Endodermal cell (in vitro differentiated cells): ENCODE results near the gene C2orf78. TPM values are rescaled to one million over a fixed set of nuclear protein-coding genes. Genes with fewer than 3 reads are reported as not detected.

Experiments
- DNase-seq: peaks from one replicate; pipeline ENCODE4 v3.0.0-alpha.2; 2017
- H3K27ac ChIP-seq: 2 replicates; pipeline ENCODE4 v1.5.1; 2013; ENCODE audit warnings: mild to moderate bottlenecking, low read depth, low read length, moderate library complexity
- H3K27me3 ChIP-seq: 2 replicates; pipeline ENCODE4 v1.6.1; 2013; ENCODE audit warnings: mild to moderate bottlenecking, low read length, moderate library complexity; ENCODE audit not compliant: insufficient read depth, control insufficient read depth, poor library complexity, severe bottlenecking
- H3K36me3 ChIP-seq: 2 replicates; pipeline ENCODE4 v1.7.0; 2013; ENCODE audit warnings: mild to moderate bottlenecking, low read length, moderate library complexity; ENCODE audit not compliant: control insufficient read depth, insufficient read depth
- H3K4me1 ChIP-seq: one replicate; pipeline ENCODE4 v1.7.0; 2013; ENCODE audit warnings: low read length; ENCODE audit not compliant: control insufficient read depth, insufficient read depth
- H3K4me3 ChIP-seq: 2 replicates; pipeline ENCODE4 v1.5.1; 2013; ENCODE audit warnings: mild to moderate bottlenecking, low read length, moderate library complexity
- H3K9ac ChIP-seq: 2 replicates; pipeline ENCODE4 v1.6.1; 2013; ENCODE audit warnings: mild to moderate bottlenecking, low read length, moderate library complexity; ENCODE audit not compliant: poor library complexity, severe bottlenecking; ENCODE audit errors: extremely low read depth
- H3K9me3 ChIP-seq: 2 replicates; pipeline ENCODE4 v1.6.1; 2013; ENCODE audit warnings: mild to moderate bottlenecking, low read length, moderate library complexity; ENCODE audit not compliant: control insufficient read depth
- H3K27ac Mint-ChIP-seq: 2 replicates; pipeline ENCODE4 v1.8.0; 2020; ENCODE audit warnings: mixed read lengths
- H3K27me3 Mint-ChIP-seq: 2 replicates; pipeline ENCODE4 v1.8.0; 2021; ENCODE audit warnings: mild to moderate bottlenecking, mixed read lengths; ENCODE audit not compliant: insufficient read depth
- H3K36me3 Mint-ChIP-seq: 2 replicates; pipeline ENCODE4 v1.8.0; 2020; ENCODE audit warnings: low read depth, mixed read lengths
- H3K4me1 Mint-ChIP-seq: 2 replicates; pipeline ENCODE4 v1.8.0; 2020; ENCODE audit warnings: mixed read lengths
- H3K4me3 Mint-ChIP-seq: 2 replicates; pipeline ENCODE4 v1.8.0; 2020; ENCODE audit warnings: mild to moderate bottlenecking, moderate library complexity, mixed read lengths
- H3K9me3 Mint-ChIP-seq: 2 replicates; pipeline ENCODE4 v1.8.0; 2020; ENCODE audit warnings: mild to moderate bottlenecking, mixed read lengths
- CTCF ChIP-seq: fragments of 200-600 bp; sonication (generic); conservative IDR thresholded peaks from 2 replicates; pipeline ENCODE4 v1.5.0; 2021; ENCODE audit warnings: antibody characterized with exemption, mild to moderate bottlenecking
- WGBS, 2 experiments: methylation state at CpG; one replicate each; pipeline versions ENCODE4 v1.1.5 to v1.1.7; 2013; ENCODE audit warnings: missing lambda C conversion rate in 2 of 2, mixed read lengths in 1 of 2; ENCODE audit not compliant: insufficient coverage in 1 of 2, insufficient read length in 1 of 2; 5-methylcytosine and 5-hydroxymethylcytosine counted together
- total RNA-seq, 2 donors: library from RNA; stranded (reverse); fragmentation: NEBNext Ultra II Directional in 1 of 2; extraction: Animal tissue kit (Norgen Biotek cat#: 25700) in 1 of 2; gene quantifications; 2 replicates in 1 of 2; 3 replicates in 1 of 2; pipeline ENCODE4 v1.2.1, GENCODE V29; 2021

Gene C2orf78
- total RNA-seq, 2 donors from 2014 or later = not detected

GRCh38 chr2:73739101-73739500, 44.9 kb upstream of the C2orf78 start:
- no peak for TF ChIP-seq CTCF
- WGBS, 2 experiments = 92 to 95% methylated on average over 3 of the region's 3 CpGs
- no peak for DNase-seq
- Mint-ChIP-seq H3K9me3 (peaks cover 10% of the 10 kb centered on the region), H3K27me3 (peaks cover 52% of the 10 kb centered on the region), H3K4me3 (no peak overlapping the region), H3K27ac (no peak overlapping the region), H3K36me3 (peaks cover 36% of the 10 kb centered on the region), H3K4me1 (peaks cover 5% of the 10 kb centered on the region)
- H3K4me1 ChIP-seq = no peaks in the 10 kb centered on the region
- H3K4me3 ChIP-seq = no peak overlapping the region
- H3K9me3 ChIP-seq = peaks cover 9% of the 10 kb centered on the region
- H3K36me3 ChIP-seq = no peaks in the 10 kb centered on the region
- peaks cover 20% of the 10 kb centered on the region for H3K27me3 ChIP-seq
- no peak overlapping the region for H3K27ac ChIP-seq
- H3K9ac ChIP-seq = no peak overlapping the region

- DNase-seq = no peak
- Histone ChIP-seq H3K4me1 (no peaks in the 10 kb centered on the region), H3K4me3 (no peak overlapping the region), H3K36me3 (peaks cover under 1% of the 10 kb centered on the region), H3K27ac (no peak overlapping the region), H3K9me3 (peaks cover 9% of the 10 kb centered on the region), H3K27me3 (peaks cover 20% of the 10 kb centered on the region), H3K9ac (no peak overlapping the region)
- H3K27me3 Mint-ChIP-seq = peaks cover 52% of the 10 kb centered on the region
- no peak for TF ChIP-seq CTCF
- no peak overlapping the region for H3K27ac Mint-ChIP-seq
- H3K4me1 Mint-ChIP-seq = peaks cover 5% of the 10 kb centered on the region
- peaks cover 44% of the 10 kb centered on the region for H3K36me3 Mint-ChIP-seq
- 83 to 95% methylated on average over 2 of the region's 2 CpGs for WGBS, 2 experiments
- H3K4me3 Mint-ChIP-seq = no peak overlapping the region
- peaks cover 10% of the 10 kb centered on the region for H3K9me3 Mint-ChIP-seq
These were observed 43.2 kb upstream of the C2orf78 start for GRCh38 chr2:73740767-73741166.

- DNase-seq = peak; percentile 53
- Histone ChIP-seq H3K4me1 (no peaks in the 10 kb centered on the region), H3K36me3 (peaks cover 16% of the 10 kb centered on the region), H3K27me3 (no peaks in the 10 kb centered on the region), H3K27ac (no peak overlapping the region), H3K9ac (no peak overlapping the region), H3K4me3 (no peak overlapping the region), H3K9me3 (no peaks in the 10 kb centered on the region)
- Mint-ChIP-seq H3K36me3 (peaks cover 56% of the 10 kb centered on the region), H3K27ac (no peak overlapping the region), H3K4me1 (no peaks in the 10 kb centered on the region), H3K9me3 (no peaks in the 10 kb centered on the region), H3K4me3 (no peak overlapping the region), H3K27me3 (peaks cover 14% of the 10 kb centered on the region)
- WGBS, 2 experiments = 93 to 95% methylated on average over 9 to 11 of the region's 11 CpGs
- peak; percentile 41 for TF ChIP-seq CTCF
These were observed 37.7 kb upstream of the C2orf78 start for GRCh38 chr2:73746015-73746876.
